Measurements from ENCODE around the gene SIL1.

The SIL1 gene

DNA sequence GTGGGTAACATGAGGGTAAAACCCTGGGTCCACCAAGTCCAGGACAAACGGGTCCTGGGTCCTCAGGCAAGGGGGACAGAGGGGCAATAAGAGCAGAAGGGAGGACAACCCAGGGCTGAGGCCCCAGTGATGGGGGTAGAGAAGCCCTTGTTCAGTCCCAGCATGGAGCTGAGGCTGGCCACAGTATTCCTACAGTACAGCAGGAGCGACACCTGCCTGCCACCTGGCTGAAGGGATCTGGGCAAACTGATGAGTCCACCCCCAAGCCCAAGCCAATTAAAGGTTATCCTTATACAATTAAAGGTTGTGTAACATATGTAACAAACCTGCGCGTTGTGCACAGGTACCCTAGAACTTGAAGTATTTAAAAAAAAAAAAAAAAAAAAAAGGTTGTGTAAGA is 225.3 kb downstream of the SIL1 start:
- no peak for DNase-seq

DNA sequence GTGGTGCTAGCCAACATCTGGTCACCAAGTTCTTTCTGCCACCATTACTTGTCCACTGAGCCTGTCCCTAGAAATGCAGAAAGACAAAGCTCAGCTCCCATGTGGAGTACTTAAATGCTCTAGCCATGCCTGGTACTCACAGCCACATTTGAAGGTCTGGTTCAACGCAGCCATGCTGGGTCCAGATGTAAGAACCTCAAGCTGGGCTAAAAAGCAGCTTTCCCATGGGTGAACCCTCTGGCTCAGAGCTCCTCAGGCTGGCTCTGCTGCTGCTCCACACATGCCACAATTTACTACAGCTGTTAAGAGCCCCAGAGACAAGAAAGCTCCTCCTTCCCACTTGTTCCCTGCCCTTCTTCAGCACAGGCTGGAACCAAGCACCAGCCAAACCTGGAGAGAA is 225.9 kb downstream of the SIL1 start:
- no peak for DNase-seq

DNA sequence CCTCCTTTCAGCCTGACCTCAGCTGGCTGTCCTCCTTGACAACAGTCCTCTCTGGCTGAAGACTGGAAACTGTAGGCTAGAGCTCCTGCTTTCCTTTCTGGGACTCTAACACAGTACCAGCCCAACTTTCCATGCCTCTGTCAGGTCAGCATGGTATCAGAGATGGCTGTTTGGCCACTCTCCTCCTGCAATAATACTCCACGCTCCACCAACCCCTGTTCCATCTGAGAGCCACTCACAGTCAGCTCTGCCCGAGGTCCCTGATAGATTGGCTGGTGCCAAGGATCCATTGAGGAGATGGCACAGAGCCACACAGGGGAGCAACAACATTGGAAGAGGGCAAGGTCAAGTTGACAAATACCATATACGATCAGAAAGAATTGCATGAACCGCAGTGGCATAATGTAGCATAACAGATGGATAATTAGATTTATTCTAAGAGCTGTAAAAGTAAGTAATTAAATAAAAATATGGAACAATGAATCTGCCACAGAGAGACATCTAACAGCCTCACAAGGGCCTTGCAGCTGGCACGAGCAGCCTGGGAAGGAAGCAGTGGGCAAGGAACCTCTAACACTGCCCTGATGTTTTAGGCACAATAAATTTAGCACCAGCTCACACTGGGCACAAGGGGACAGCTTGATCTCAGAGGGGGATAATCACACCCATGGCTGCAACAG is 228.7 kb downstream of the SIL1 start:
- DNase-seq = no peak

DNA sequence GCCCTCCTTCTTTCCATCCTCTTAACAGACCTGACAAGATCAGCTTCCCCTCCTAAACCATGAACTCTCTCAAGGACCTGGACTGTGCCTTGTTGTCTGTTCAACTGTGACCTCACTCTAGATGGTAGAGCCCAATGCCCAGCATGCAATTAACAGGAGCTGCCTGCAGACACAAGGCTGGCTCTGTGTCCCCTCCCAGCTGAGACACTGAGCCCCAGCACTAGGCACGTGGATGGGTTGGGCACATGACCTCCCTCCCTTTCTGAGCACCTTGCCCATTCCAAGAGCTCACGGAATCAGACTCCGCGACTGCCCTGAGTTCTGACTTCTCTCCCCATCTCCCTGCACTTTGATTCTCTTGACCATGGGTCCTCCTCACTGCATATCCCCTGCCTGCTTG is 229.6 kb downstream of the SIL1 start:
- no peak for DNase-seq

DNA sequence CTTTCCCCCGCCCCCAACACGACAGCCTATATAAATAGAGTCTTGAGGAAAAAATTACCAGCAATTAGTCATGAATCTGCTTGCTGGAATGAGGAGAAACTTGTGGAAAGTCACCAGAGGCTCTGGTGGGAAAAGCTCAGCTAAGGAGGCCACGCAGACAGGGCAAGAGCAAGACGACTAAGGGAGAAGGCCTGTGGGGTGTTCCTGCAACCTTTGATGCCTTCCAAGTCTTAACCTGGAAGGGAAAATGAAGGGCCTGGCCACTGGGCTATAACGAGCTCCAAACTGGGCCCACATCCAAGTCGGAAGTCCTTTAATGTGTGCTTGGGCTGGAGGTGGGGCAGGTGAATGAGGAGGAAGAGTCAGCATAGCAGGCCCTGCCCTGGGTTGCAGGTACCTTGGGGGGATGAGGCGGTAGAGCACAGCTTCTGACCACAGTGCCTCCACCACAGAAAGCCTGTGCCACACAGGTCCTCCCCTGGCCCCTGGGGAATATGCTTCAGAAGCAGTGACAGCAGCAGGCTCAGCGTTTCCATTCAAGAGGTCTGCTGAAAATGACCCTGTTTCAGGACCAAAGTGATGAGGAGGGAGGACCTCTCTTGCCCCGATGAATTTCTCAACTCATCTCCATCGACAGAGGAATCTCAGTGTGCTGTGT is 230.2 kb downstream of the SIL1 start:
- no peak for DNase-seq

DNA sequence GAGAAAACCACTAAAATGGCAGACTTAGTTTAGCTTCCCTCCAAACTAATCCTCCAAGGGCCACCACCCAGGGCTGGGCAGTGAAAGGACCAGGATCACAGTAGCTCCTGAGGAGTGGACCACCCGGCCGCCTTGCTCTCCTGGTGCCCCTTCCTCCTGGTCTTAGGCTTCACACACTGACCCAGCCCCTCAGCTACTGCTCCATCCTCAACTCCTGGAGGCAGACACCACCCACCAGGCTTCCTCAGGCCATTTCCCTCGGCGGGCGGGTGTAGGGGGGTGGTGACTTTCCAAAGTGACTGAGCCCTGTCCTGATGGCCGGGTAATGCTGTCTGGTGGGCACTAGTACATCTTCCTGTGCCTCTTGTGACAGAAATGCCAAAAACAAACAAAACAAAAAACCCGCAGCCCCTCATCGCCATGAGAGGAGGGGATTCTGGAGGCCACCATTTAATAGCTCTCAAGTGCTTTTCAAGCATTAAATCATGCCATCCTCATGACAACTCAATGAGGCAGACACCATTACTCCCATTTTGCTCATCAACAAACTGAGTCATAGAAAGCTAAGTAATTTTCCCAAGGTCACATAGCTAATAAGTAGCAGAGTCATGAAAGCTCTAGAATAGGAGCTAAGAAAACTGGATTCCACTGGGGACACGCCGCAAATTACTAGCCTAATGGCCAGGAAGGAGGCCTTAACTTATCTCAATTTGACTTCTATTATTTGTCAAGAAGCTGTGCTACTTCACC is 231.8 kb downstream of the SIL1 start:
- no peak for DNase-seq

DNA sequence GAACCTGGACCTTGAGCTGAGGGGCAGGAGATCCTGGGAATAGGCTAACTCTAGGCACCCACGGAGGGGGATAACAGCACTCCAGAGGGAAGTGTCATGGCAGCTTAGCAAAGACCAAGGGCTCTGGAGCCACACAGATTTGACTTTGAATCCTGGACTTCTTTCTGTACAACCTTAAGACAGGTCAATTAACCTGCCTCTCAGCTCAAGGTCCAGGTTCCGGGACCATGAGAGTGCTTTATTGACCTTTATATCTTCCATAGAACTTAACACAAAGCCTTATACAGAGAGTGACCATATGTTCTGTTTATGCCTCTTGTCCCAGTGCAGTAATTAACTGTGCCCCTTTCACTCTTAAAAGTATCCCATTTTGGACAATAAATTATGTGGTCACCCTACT is 232.5 kb downstream of the SIL1 start:
- no peak for DNase-seq

DNA sequence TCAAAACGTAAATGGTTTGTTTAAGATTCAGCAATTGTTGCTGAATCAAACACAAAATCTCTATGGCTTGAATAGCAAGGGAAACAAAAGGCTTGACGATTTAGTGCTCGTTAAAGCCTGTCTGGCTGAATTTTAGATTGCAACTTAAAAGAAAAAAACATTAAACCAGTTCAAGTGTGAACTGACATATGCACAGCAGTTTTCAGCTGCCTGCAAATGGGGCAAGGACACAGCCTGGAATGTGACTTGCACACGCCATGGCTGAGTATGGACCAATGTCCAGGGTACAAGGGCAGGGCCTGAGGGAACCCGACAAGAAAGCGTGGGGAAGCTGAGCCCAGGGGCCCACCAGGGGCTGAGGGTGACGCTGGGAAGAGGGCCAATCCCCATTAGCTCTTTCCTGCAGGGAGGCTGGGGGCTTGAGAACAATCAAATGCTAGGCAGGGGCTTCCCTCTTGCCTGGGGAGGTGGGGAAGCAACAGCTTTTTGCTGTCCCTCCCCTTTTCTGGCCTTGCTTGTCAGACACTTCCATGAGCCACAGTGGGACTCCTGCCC is 233.4 kb downstream of the SIL1 start:
- DNase-seq = no peak

DNA sequence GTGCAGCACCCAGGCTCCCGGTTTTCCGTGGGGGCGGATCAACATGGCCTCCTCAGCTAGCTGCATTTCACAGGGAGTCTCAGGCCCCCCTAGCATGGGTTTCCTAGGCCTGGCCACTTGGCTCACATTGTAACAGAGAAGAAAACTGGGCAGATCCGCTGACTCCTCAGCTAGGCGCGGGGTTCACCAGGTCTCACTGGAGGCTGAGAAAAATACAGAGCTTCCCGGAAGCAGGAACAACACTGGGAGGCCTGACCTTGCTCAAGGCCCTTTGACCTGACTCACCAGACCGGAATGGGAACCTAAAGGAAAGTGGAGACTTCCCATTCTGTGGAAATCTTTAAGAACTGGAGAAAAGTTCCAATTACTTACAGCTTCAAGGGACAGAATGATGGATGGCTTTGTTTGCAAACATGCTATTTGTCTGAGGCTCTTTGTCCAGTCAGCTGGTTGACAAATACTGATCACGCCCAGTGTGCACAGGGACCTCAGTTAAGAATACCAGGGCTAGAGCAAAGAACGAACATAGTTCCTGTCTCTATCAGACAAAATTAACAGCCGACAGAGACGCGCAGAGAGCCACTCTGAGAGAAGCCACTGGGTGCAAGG is 234.3 kb downstream of the SIL1 start:
- no peak for DNase-seq

DNA sequence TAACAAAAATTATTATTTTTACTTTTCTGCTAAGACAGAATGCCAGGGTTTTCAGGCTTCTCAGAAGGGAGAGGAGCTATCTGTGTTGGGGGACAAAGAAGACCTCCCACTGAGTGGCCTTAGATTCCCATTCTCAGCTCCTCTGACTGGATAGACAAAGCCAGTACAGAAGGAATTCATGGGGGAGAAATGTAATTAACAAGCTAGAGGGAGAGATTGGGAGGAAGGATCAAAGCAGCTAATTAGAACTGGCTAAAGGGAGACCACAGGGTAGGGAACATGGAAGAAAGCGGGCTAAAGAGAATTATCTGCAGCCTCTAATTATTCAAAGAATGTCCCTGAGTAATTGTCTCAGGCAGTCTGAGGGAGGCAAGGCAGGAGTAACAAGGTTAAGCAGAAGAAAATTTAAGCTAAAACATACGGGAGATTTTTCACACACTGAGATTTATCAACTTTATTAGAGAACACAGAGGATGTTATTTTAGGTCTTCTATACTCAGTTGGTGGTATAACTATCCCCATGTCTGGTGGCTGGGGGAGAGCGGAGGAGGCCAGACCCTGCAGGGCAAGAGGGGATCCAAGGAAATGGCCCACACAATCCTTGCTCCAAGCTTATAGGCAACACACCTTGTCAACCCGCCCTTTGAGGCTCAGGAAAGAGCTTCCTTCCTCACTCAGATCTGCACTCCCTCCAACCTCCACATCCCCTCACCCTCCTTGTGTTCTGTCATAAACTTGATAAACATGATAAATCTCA is 235.4 kb downstream of the SIL1 start:
- DNase-seq = no peak

DNA sequence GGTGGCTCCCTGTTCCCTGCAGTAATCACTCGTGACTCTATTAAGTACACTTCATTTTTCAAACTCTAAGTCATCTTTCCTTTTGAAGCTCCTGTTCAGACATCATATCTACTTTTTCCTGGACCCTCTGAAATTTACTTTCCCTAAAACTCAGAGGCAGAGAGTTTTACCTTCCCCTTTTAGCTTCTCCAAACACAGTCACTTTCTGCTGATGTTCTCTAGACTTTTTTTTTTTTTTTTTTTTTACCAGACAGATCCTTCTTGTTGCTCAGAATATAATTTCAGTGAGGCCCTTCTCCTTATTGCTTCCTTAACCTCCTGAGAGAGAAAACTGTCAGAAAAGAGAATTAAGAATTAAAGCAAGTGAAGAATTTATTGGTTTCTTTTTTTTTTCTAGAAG is 236.4 kb downstream of the SIL1 start:
- no peak for DNase-seq

DNA sequence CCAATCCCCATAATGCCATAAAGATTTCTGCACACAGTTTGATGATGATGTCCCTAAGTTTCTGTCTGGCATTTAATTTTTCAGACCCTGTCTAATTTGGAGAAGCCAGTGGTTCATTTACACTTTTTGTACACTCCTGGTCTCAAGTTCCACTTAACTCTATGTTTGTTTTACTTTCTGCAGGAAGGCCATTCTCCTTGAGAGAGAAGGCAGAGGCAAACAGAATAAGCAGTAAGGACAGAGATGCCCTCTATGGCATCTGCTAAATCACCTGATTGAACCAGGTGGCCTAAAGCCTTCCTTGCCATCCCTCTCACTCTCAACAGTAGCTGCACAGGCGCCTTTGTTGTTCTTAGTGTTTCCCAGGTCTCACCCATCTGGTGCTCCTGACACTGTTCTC is 236.9 kb downstream of the SIL1 start:
- no peak for DNase-seq

DNA sequence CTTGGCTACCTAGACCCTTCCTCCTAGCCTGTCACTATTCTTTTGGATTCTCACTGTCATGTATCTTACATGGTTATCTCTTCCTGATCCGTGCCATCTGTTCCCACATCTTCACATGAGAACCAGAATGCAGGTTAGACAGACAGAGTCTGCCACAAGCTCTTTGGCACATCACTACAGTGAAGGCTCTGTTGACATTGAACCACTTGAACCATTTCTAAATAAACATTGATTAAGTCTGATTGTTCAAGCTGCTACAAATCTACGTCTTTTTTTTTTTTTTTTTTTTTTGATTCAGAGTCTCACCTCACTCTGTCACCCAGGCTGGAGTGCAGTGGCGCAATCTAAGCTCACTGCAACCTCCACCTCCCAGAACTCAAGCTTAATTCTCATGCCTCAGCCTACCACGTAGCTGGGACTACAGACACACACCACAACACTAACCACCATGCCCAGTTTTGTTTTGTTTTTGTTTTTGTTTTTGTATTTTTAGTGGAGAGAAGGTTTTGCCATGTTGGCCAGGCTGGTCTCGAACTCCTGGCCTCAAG is 237.9 kb downstream of the SIL1 start:
- no peak for DNase-seq

DNA sequence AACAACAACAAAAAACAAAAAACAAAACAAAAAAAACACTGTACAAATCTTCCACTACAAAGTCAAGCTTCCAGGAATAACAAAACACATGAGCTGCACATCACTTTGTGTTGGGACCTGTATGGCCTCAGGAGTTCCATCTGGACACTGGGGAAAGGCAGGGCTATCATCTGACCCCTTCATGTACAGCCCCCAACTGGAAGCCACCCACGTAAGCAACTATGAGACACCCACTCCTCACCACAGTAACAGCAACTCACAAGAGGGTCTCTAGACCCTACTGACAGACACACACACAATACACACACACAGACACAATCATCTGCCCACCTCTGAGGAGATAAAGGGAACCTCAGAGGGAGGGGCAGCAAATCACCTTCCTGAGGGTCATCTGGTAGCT is 241.4 kb downstream of the SIL1 start:
- no peak for DNase-seq

DNA sequence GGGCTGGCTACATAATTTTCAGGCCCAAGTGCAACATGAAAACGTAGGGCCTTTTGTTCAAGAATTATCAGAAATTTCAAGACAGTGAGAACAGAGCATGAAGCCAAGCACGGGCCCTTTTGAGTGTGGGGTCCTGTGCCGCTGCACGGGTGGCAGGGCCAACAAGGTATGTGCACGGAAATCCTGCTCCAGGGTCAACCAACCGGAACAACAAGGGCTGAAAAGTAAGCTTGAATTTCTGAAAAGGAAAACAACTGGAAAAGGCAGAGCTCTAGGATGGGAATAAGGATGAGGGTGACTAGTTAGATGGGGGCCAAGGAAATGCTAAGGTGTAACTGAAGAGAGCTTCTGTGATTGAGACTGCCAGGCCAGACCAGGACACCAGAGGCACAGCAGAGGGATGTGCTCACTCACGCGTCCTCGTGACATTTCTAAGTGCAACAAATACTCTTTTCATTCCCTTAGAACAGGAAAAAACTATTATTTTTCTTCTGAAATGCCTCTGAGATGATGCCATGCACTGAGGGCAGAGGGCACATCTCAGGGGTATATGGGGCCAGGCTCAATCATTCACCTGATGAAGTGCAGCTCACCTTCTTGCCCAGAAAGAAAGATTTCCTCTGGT is 242.4 kb downstream of the SIL1 start:
- no peak for DNase-seq

DNA sequence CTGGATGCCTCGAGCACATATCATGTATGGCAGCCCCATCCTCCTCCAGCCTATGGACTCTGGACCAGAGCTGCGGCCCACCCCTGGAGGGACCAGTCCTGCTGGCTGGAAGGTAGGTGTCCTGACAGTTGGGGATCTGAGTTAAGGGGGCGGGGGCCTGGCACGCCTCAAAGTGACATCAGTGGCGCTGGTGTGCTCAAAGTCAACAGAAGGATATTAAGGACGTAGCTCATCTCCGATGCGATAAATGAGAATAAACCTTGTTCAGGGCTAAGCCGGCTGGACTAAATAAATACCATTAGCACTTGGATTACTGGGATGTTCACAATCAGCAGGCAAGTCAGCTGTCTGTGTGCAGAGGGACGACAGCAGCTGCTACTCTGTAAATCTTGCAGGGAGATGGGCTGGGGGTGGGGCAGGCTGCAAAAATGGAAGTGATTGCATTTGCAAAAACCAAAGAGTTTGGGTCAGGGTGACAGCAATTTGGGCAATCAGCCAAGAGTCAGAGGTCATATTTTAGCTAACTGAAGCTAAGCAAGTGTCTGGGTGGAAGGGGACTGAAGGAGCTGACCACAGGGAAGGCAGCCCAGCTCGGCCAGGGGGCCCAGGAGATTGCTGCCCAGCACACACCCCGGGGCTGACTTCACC is 243.0 kb downstream of the SIL1 start:
- DNase-seq = no peak

DNA sequence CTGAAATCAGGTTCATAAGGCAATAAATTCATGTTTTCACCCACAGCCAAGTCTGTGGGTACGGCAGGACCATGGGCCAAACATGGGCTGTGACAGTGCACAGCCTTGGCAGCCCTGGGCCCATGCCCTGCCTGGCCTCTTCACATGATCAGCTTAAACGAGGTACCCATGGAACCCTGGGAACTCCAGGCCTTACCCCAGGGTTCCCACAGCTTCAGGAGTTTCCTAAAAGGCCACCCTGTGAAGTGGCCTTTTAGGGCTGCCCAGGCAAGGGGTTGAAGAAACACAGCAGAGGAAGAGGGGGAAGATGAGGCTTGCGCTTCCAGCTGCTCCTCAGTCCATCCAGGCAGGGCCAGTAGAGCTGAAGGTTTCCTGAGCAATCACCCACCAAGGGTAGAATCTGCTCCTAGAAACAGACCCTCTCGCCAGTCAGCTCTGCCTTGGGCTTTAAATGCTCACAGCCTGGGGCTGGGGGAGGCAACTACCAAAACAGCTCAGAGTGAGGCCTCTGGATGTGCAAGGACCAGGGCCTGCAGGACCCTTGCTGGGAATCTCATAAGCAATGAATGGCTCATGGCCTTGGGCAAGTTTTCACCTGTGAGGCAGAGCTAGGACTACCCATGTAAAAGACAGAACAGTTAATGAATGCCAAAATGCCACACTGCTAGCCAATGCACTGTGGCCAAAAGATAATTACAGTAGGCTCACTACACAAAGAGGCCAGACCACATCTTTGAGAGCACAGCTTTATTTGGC is 243.7 kb downstream of the SIL1 start:
- no peak for DNase-seq

DNA sequence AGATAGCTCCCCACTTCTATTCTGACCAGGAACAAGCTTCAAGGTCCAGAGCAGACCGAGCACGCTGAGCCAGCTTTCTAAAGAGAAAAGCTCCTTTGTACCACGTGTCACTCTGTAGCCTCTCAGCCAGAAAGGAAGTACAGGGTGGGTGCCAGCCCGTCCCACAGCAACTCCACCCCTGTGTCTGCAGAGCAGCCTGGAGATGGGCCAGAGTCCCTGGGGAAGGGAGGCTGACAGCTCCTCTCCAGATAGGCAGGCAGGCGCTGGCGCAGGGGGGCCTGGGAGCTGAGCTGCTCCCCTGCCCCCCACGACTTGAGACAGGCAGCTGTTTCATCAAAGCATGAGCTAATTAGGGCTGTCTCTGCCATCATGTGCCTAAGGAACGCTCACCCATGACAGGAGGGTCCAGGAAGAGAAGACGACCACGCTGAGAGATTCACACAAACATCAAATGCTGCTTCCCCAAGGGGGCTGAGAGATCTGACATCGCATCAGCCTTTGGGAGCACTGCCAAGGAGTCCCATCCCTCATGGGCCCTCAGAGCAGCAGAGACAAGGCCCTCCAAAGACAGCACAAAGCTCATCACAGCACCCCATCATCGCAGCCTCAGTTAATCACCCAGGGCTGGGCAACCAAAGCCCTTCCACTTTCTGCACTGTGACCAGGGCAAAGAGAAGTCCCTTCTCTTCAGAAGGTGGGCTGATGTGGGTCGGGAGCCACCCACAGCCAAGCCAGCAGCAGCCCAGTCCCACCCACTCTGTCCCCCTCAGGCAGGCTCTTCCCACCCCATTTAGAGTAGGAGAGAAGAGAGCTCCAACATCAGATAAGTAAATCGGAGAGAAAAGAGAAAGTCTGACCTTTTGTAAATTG is 244.5 kb downstream of the SIL1 start:
- DNase-seq = peak; percentile 21

DNA sequence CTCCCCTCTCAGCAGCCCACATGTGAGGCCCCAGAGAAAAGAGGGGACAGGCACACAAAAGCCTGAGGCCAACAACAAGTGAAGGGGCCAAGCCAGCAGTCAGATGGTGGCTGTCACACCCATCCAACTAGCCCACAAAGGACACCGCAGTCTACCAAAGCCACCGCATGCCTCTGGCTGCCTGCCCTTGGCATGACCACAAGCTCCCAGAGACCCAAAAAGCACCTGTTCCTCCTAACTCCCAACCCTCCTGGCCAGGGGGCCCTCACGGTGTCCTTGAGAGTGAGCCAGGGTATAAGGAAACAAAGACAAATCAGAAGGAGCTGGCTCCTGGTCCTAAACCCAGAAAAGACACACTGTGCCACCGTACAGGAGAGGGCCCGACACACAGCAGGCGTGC is 245.2 kb downstream of the SIL1 start:
- DNase-seq = no peak
